ENCODE results near the gene BABAM2.
"Not testable (repeated sequence)": the region's sequence is repeated elsewhere in the genome, so short reads cannot be mapped to it uniquely, and the experiment has no call there.

The BABAM2 gene

GRCh38 chr2:28004086-28004485 is 113.6 kb downstream of the BABAM2 start:
- H3K9me3 ChIP-seq (ENCODE audit: control insufficient read depth in 1 of 2, low read length in 2 of 2), result no peaks in the 10 kb centered on the region
- no peaks in the 10 kb centered on the region for H3K27me3 ChIP-seq (ENCODE audit: control insufficient read depth in 1 of 2, insufficient read depth in 2 of 2, low read length in 2 of 2)
- no peak overlapping the region for H3K27ac ChIP-seq (ENCODE audit: low read depth, low read length)
- no peak overlapping the region for H3K4me3 ChIP-seq (ENCODE audit: low read depth in 1 of 2, low read length in 2 of 2)
- H3K9ac ChIP-seq (ENCODE audit: low read depth in 1 of 2, low read length in 2 of 2), result no peak overlapping the region
- no peaks in the 10 kb centered on the region for H3K36me3 ChIP-seq (ENCODE audit: control insufficient read depth in 1 of 2, insufficient read depth in 2 of 2, low read length in 2 of 2)
- no peaks in the 10 kb centered on the region for H3K4me1 ChIP-seq (ENCODE audit: control insufficient read depth in 1 of 2, insufficient read depth in 2 of 2, low read length in 2 of 2)

GRCh38 chr2:28009732-28010131 is 119.2 kb downstream of the BABAM2 start:
- Histone ChIP-seq H3K27ac (ENCODE audit: low read depth, low read length) (no peak overlapping the region), H3K9ac (ENCODE audit: low read depth in 1 of 2, low read length in 2 of 2) (no peak overlapping the region), H3K4me1 (ENCODE audit: control insufficient read depth in 1 of 2, insufficient read depth in 2 of 2, low read length in 2 of 2) (peaks cover 0 to 11% of the 10 kb centered on the region in 2 donors), H3K36me3 (ENCODE audit: control insufficient read depth in 1 of 2, insufficient read depth in 2 of 2, low read length in 2 of 2) (no peaks in the 10 kb centered on the region), H3K4me3 (ENCODE audit: low read depth in 1 of 2, low read length in 2 of 2) (no peak overlapping the region), H3K27me3 (ENCODE audit: control insufficient read depth in 1 of 2, insufficient read depth in 2 of 2, low read length in 2 of 2) (no peaks in the 10 kb centered on the region), H3K9me3 (ENCODE audit: control insufficient read depth in 1 of 2, low read length in 2 of 2) (no peaks in the 10 kb centered on the region)

- H3K4me1 ChIP-seq (ENCODE audit: control insufficient read depth in 1 of 2, insufficient read depth in 2 of 2, low read length in 2 of 2), result peaks cover 0 to 11% of the 10 kb centered on the region in 2 donors
Observed at GRCh38 chr2:28011322-28011737, 120.8 kb downstream of the BABAM2 start.

GRCh38 chr2:28018474-28018873 is 127.9 kb downstream of the BABAM2 start:
- not testable (repeated sequence) for H3K27me3 ChIP-seq (ENCODE audit: control insufficient read depth in 1 of 2, insufficient read depth in 2 of 2, low read length in 2 of 2); H3K4me3 ChIP-seq (ENCODE audit: low read depth in 1 of 2, low read length in 2 of 2); H3K9me3 ChIP-seq (ENCODE audit: control insufficient read depth in 1 of 2, low read length in 2 of 2); H3K36me3 ChIP-seq (ENCODE audit: control insufficient read depth in 1 of 2, insufficient read depth in 2 of 2, low read length in 2 of 2); H3K27ac ChIP-seq (ENCODE audit: low read depth, low read length); H3K9ac ChIP-seq (ENCODE audit: low read depth in 1 of 2, low read length in 2 of 2); H3K4me1 ChIP-seq (ENCODE audit: control insufficient read depth in 1 of 2, insufficient read depth in 2 of 2, low read length in 2 of 2)

More at GRCh38 chr2:28011322-28011737, 120.8 kb downstream of the BABAM2 start:
- no peak overlapping the region for H3K27ac ChIP-seq (ENCODE audit: low read depth, low read length)
- no peak overlapping the region for H3K4me3 ChIP-seq (ENCODE audit: low read depth in 1 of 2, low read length in 2 of 2)
- no peak overlapping the region for H3K9ac ChIP-seq (ENCODE audit: low read depth in 1 of 2, low read length in 2 of 2)
- no peaks in the 10 kb centered on the region for H3K27me3 ChIP-seq (ENCODE audit: control insufficient read depth in 1 of 2, insufficient read depth in 2 of 2, low read length in 2 of 2)
- no peaks in the 10 kb centered on the region for H3K9me3 ChIP-seq (ENCODE audit: control insufficient read depth in 1 of 2, low read length in 2 of 2)
- no peaks in the 10 kb centered on the region for H3K36me3 ChIP-seq (ENCODE audit: control insufficient read depth in 1 of 2, insufficient read depth in 2 of 2, low read length in 2 of 2)

GRCh38 chr2:28019521-28019920 is 129.0 kb downstream of the BABAM2 start:
- H3K27ac ChIP-seq (ENCODE audit: low read depth, low read length); H3K4me1 ChIP-seq (ENCODE audit: control insufficient read depth in 1 of 2, insufficient read depth in 2 of 2, low read length in 2 of 2); H3K27me3 ChIP-seq (ENCODE audit: control insufficient read depth in 1 of 2, insufficient read depth in 2 of 2, low read length in 2 of 2); H3K9ac ChIP-seq (ENCODE audit: low read depth in 1 of 2, low read length in 2 of 2); H3K9me3 ChIP-seq (ENCODE audit: control insufficient read depth in 1 of 2, low read length in 2 of 2); H3K36me3 ChIP-seq (ENCODE audit: control insufficient read depth in 1 of 2, insufficient read depth in 2 of 2, low read length in 2 of 2); H3K4me3 ChIP-seq (ENCODE audit: low read depth in 1 of 2, low read length in 2 of 2): not testable (repeated sequence)

- Histone ChIP-seq H3K9ac (ENCODE audit: low read depth in 1 of 2, low read length in 2 of 2) (no peak overlapping the region), H3K9me3 (ENCODE audit: control insufficient read depth in 1 of 2, low read length in 2 of 2) (peaks cover 0 to 2% of the 10 kb centered on the region in 2 donors), H3K4me1 (ENCODE audit: control insufficient read depth in 1 of 2, insufficient read depth in 2 of 2, low read length in 2 of 2) (no peaks in the 10 kb centered on the region), H3K36me3 (ENCODE audit: control insufficient read depth in 1 of 2, insufficient read depth in 2 of 2, low read length in 2 of 2) (no peaks in the 10 kb centered on the region), H3K27me3 (ENCODE audit: control insufficient read depth in 1 of 2, insufficient read depth in 2 of 2, low read length in 2 of 2) (no peaks in the 10 kb centered on the region), H3K4me3 (ENCODE audit: low read depth in 1 of 2, low read length in 2 of 2) (no peak overlapping the region), H3K27ac (ENCODE audit: low read depth, low read length) (no peak overlapping the region)
Observed at GRCh38 chr2:28021898-28022297, 131.4 kb downstream of the BABAM2 start.

- Histone ChIP-seq H3K27ac (ENCODE audit: low read depth, low read length) (no peak overlapping the region), H3K9ac (ENCODE audit: low read depth in 1 of 2, low read length in 2 of 2) (no peak overlapping the region), H3K36me3 (ENCODE audit: control insufficient read depth in 1 of 2, insufficient read depth in 2 of 2, low read length in 2 of 2) (peaks cover 0 to 3% of the 10 kb centered on the region in 2 donors), H3K9me3 (ENCODE audit: control insufficient read depth in 1 of 2, low read length in 2 of 2) (peaks cover 0 to 2% of the 10 kb centered on the region in 2 donors), H3K4me1 (ENCODE audit: control insufficient read depth in 1 of 2, insufficient read depth in 2 of 2, low read length in 2 of 2) (no peaks in the 10 kb centered on the region), H3K4me3 (ENCODE audit: low read depth in 1 of 2, low read length in 2 of 2) (no peak overlapping the region), H3K27me3 (ENCODE audit: control insufficient read depth in 1 of 2, insufficient read depth in 2 of 2, low read length in 2 of 2) (no peaks in the 10 kb centered on the region)
Observed at GRCh38 chr2:28025123-28025522, 134.6 kb downstream of the BABAM2 start.

- H3K9me3 ChIP-seq (ENCODE audit: control insufficient read depth in 1 of 2, low read length in 2 of 2); H3K27me3 ChIP-seq (ENCODE audit: control insufficient read depth in 1 of 2, insufficient read depth in 2 of 2, low read length in 2 of 2); H3K4me3 ChIP-seq (ENCODE audit: low read depth in 1 of 2, low read length in 2 of 2): not testable (repeated sequence)
Observed at GRCh38 chr2:28026230-28026629, 135.7 kb downstream of the BABAM2 start.

GRCh38 chr2:28028025-28028424 is 137.5 kb downstream of the BABAM2 start:
- Histone ChIP-seq H3K9me3 (ENCODE audit: control insufficient read depth in 1 of 2, low read length in 2 of 2) (peaks cover 0 to 2% of the 10 kb centered on the region in 2 donors), H3K4me1 (ENCODE audit: control insufficient read depth in 1 of 2, insufficient read depth in 2 of 2, low read length in 2 of 2) (no peaks in the 10 kb centered on the region), H3K9ac (ENCODE audit: low read depth in 1 of 2, low read length in 2 of 2) (no peak overlapping the region), H3K36me3 (ENCODE audit: control insufficient read depth in 1 of 2, insufficient read depth in 2 of 2, low read length in 2 of 2) (peaks cover 0 to 3% of the 10 kb centered on the region in 2 donors), H3K27me3 (ENCODE audit: control insufficient read depth in 1 of 2, insufficient read depth in 2 of 2, low read length in 2 of 2) (no peaks in the 10 kb centered on the region), H3K4me3 (ENCODE audit: low read depth in 1 of 2, low read length in 2 of 2) (no peak overlapping the region), H3K27ac (ENCODE audit: low read depth, low read length) (no peak overlapping the region)

More at GRCh38 chr2:28026230-28026629, 135.7 kb downstream of the BABAM2 start:
- H3K36me3 ChIP-seq (ENCODE audit: control insufficient read depth in 1 of 2, insufficient read depth in 2 of 2, low read length in 2 of 2); H3K27ac ChIP-seq (ENCODE audit: low read depth, low read length); H3K4me1 ChIP-seq (ENCODE audit: control insufficient read depth in 1 of 2, insufficient read depth in 2 of 2, low read length in 2 of 2); H3K9ac ChIP-seq (ENCODE audit: low read depth in 1 of 2, low read length in 2 of 2): not testable (repeated sequence)

- Histone ChIP-seq H3K27me3 (ENCODE audit: control insufficient read depth in 1 of 2, insufficient read depth in 2 of 2, low read length in 2 of 2) (no peaks in the 10 kb centered on the region), H3K27ac (ENCODE audit: low read depth, low read length) (no peak overlapping the region), H3K4me1 (ENCODE audit: control insufficient read depth in 1 of 2, insufficient read depth in 2 of 2, low read length in 2 of 2) (no peaks in the 10 kb centered on the region), H3K9me3 (ENCODE audit: control insufficient read depth in 1 of 2, low read length in 2 of 2) (peaks cover 0 to 2% of the 10 kb centered on the region in 2 donors), H3K4me3 (ENCODE audit: low read depth in 1 of 2, low read length in 2 of 2) (no peak overlapping the region), H3K9ac (ENCODE audit: low read depth in 1 of 2, low read length in 2 of 2) (no peak overlapping the region), H3K36me3 (ENCODE audit: control insufficient read depth in 1 of 2, insufficient read depth in 2 of 2, low read length in 2 of 2) (peaks cover 0 to 3% of the 10 kb centered on the region in 2 donors)
Observed at GRCh38 chr2:28030600-28030999, 140.1 kb downstream of the BABAM2 start.

- Histone ChIP-seq H3K4me3 (ENCODE audit: low read depth in 1 of 2, low read length in 2 of 2) (no peak overlapping the region), H3K9ac (ENCODE audit: low read depth in 1 of 2, low read length in 2 of 2) (no peak overlapping the region), H3K27ac (ENCODE audit: low read depth, low read length) (no peak overlapping the region), H3K27me3 (ENCODE audit: control insufficient read depth in 1 of 2, insufficient read depth in 2 of 2, low read length in 2 of 2) (no peaks in the 10 kb centered on the region), H3K4me1 (ENCODE audit: control insufficient read depth in 1 of 2, insufficient read depth in 2 of 2, low read length in 2 of 2) (no peaks in the 10 kb centered on the region), H3K9me3 (ENCODE audit: control insufficient read depth in 1 of 2, low read length in 2 of 2) (no peaks in the 10 kb centered on the region), H3K36me3 (ENCODE audit: control insufficient read depth in 1 of 2, insufficient read depth in 2 of 2, low read length in 2 of 2) (peaks cover 0 to 3% of the 10 kb centered on the region in 2 donors)
Observed at GRCh38 chr2:28032816-28033215, 142.3 kb downstream of the BABAM2 start.
